SK-N-SH treated with all-trans-retinoic acid at 6 μM for 48 hours (cell line): ENCODE data around the gene MIX23.

ENCODE experiments used
- POU6F1 ChIP-seq: fragments of 250-450 bp; sonication (Bioruptor Pico); IDR thresholded peaks from 2 replicates; pipeline ENCODE4 v1.8.0; 2021; ENCODE audit warnings: low read depth, mild to moderate bottlenecking, moderate library complexity, borderline replicate concordance
- ZNF70 ChIP-seq: fragments of 450-650 bp; formaldehyde crosslinking; IDR thresholded peaks from 2 replicates; pipeline ENCODE4 v1.5.0; 2020; ENCODE audit warnings: mild to moderate bottlenecking, moderate library complexity

Gene MIX23

GRCh38 chr3:122310361-122310760 lies 72.7 kb downstream of the MIX23 start (continued):
- TF ChIP-seq POU6F1 (CRISPR knock-in tag) (no peak), ZNF70 (CRISPR knock-in tag) (no peak)
